Retinal pigment epithelial cell (primary cell): ENCODE measurements around the gene RCE1.

ENCODE experiments used
- DNase-seq: peaks from one replicate; pipeline ENCODE4 v3.0.0-alpha.2; 2010; ENCODE audit warnings: low read depth
- H3K4me3 ChIP-seq: 2 replicates; pipeline ENCODE4 v1.5.1; 2011; ENCODE audit warnings: mild to moderate bottlenecking, low read length, control low read depth, moderate library complexity
- TF ChIP-seq, protein P1 (sequence below): conservative IDR thresholded peaks from 2 replicates; pipeline ENCODE4 v1.5.1; 2011; ENCODE audit warnings: low read depth, low read length, control low read depth, inconsistent platforms

Gene RCE1

DNA sequence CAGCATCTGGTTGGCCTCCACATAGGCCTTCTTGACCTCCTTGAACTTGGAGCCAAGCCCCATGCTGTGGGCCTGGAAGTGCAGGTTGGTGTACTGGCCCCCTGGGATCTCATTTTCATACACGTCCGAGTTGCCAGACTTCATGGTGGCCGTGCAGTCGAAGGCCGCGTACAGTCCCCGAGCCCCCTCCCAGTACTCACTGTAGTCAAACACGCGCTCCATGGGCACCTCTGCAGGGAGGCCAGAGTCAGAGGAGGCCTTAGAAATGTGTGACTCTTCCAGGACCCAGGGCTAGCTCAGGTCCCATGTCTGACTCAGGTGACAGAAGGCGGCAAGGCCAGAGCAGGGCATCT, 7.0 kb downstream of the RCE1 start:
- no peak overlapping the region for H3K4me3 ChIP-seq
- no peak for DNase-seq
- TF ChIP-seq, protein P1, sequence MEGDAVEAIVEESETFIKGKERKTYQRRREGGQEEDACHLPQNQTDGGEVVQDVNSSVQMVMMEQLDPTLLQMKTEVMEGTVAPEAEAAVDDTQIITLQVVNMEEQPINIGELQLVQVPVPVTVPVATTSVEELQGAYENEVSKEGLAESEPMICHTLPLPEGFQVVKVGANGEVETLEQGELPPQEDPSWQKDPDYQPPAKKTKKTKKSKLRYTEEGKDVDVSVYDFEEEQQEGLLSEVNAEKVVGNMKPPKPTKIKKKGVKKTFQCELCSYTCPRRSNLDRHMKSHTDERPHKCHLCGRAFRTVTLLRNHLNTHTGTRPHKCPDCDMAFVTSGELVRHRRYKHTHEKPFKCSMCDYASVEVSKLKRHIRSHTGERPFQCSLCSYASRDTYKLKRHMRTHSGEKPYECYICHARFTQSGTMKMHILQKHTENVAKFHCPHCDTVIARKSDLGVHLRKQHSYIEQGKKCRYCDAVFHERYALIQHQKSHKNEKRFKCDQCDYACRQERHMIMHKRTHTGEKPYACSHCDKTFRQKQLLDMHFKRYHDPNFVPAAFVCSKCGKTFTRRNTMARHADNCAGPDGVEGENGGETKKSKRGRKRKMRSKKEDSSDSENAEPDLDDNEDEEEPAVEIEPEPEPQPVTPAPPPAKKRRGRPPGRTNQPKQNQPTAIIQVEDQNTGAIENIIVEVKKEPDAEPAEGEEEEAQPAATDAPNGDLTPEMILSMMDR, result no peak

DNA sequence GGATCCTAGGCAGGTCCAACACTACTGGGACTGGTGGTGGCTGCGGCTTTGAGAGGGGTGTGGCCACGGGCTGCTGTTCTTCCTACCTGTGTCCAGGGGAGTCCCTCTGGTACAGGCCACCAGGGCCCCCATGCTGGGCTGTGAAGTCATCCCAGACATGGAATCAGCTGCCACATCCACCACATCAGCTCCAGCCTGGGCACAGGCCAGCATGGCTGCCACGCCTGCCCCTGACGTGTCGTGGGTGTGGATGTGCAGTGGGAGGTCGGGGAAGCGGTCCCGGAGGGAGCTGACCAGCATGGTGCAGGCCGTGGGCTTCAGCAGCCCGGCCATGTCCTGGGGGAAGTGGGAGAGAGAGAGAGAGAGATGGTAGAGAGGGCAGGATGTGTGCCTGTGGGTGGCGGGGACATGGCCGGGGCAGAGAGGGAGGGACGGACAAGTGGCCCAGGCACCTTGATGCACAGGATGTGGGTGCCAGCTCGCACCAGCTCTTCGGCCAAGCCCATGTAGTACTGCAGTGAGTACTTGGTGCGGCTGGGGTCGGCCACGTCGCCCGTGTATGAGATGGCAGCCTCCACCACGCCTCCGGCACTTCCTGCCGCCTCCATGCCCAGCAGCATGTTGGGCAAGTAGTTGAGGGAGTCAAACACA, 7.5 kb downstream of the RCE1 start:
- DNase-seq, result no peak
- no peak overlapping the region for H3K4me3 ChIP-seq
- TF ChIP-seq, protein P1, result no peak

DNA sequence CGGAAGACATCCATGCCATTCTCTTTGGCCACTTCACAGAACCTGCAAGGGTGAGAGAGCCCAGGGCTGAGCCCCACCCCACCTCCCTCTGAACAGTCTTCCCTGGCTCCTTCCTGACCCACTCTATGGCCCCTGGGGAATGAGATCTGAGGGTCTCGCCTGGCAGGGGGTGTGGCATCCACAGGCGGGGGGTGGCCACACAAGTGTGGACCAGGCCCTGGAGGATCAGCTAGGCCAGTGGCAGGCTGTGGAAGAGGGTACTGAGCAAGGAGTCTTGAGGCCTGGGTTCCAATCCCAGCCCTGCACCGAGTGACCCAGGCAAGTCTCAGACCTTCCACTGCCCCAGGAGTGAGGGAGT, 8.0 kb downstream of the RCE1 start:
- no peak for DNase-seq
- no peak overlapping the region for H3K4me3 ChIP-seq
- TF ChIP-seq, protein P1, result no peak

DNA sequence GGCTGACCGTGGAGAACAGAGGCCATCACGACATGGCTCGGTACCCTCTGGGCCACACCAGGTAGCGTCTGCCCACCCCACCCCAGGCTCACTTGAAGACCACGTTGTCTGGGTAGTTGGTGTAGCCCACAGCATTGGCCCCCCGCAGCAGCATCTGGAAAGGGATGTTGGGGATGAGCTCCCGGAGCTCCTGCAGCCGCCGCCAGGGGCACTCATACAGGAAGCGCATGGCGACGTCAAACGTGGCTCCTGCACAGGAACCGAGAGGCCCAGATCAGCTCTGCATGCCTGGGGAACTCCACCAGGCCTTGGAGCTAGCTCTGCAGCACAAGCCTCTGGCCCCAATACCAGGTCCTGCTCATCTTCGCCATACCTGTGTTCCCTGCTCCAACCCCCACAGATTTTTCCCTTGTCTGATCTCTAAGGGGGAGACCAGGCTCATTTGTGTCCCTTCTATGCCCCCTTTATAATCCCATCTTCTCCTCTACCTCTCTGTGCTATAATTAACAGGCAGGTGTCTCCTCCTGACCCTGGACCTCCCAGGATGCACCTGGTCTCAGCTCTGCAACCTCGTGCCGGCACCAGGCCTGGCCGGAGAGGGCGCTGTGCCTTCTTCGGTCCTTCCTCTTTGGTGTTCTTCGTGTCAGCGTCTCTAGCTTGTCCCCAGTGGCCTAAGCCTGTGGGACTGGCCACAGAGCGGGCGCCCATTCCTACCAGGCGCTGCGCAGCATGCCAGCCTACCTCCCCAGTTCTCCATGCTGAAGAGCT, 8.6 kb downstream of the RCE1 start:
- no peak for DNase-seq
- H3K4me3 ChIP-seq, result no peak overlapping the region
- TF ChIP-seq, protein P1, result peak; percentile 12

DNA sequence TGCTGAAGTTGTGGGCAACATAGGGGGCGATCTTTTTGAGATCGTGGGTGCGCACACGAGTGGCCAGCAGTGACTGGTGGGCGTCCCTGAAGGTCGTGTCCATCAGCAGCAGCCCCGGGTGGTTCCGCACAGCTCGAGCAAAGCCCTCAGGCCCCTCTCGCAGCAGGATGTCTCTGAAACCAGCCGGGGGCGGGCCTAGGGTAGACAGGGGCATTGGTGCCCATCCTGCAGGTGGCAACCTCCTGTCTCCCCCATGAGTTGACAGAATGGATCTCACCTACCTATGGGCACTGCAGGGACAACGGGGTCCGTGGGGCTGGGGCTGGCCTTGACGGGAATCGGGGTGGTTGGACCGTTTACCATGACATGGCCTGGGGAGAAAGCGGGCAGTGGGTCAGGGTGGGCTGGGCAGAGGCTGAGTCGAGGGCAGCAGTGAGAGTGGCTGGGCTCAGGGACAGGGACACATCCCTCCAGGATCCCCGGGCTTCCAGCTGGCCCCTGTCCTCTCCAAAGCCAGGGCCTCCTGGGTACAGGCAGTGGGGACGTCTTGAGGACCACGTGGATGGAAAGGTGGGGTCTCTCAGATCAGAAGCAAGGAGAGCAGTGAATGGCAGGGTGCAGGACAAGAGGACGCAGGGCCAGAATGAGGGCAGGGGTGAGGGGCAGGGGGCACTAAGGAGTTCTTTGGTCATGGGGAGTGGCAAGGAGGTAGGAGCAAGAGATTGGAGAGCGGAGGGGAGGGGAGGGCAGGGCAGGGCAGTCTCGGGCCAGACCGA, 9.4 kb downstream of the RCE1 start:
- H3K4me3 ChIP-seq, result no peak overlapping the region
- TF ChIP-seq, protein P1, result no peak
- DNase-seq, result no peak

DNA sequence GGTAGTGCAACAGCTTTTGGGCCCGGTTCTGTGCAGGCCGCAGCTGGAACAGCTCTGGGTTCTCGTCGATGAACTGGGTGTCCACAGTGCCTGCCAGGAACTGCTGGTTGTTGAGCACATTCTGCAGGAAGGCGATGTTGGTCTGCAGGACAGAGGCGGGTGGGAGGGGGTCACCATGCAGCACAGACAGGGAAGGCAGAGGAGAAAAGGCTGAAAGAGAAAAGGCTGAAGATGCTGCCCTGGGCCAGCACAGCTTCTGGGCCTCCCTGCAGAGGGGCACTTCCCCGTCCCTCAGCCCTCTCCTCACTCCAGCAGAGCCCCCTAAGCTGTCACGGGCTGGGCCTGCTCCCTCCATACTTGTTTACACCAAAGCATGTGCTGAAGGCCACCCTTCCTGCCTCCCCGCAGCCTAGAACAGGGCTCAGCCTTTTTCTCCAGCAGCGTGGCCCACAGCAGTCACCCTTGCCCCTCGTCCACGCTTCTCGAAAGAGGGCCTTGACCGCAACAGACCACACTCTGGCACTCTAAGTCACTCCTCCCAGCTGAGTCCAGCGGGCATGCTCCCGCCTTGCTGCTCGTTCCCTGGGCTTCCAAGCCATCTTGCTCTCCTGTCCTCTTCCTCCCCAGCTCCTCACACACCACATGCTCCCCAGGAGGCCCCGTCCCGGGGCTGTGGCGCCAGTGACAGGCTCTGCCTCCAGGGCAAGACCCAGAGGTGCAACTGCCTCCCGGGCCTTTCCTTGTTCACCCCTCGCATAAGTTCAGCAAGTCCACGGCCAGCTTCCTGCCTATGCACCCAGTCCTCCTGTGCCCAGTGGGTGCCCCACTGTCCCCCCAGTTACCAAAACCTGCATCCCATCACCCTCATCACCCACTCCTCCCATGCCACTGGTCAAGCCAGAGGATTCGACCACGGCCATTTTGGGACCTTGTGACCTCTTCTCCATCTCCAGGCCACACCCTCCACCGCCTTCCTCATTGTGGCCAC, 10.3 kb downstream of the RCE1 start:
- no peak for DNase-seq
- H3K4me3 ChIP-seq, result no peak overlapping the region
- TF ChIP-seq, protein P1, result no peak
